GM12878 (cell line): ENCODE measurements around the gene ASB2. TPM values are rescaled to one million over a fixed set of nuclear protein-coding genes. Genes with fewer than 3 reads are reported as not detected.

ENCODE experiments used
- EGR1 ChIP-seq, 2 experiments: IDR thresholded peaks; 1 replicate in 1 of 2; 2 replicates in 1 of 2; pipeline ENCODE4 v1.6.1; 2011 to 2012; ENCODE audit warnings: low read depth in 2 of 2, low read length in 2 of 2, borderline replicate concordance in 1 of 2, mild to moderate bottlenecking in 1 of 2, moderate library complexity in 1 of 2
- KDM1A ChIP-seq: fragments of 200-600 bp; sonication (generic); IDR thresholded peaks from 2 replicates; pipeline ENCODE4 v1.6.1; 2016; ENCODE audit warnings: borderline replicate concordance
- SMARCA5 ChIP-seq: fragments of 450-650 bp; IDR thresholded peaks from 2 replicates; pipeline ENCODE4 v1.6.1; 2017; ENCODE audit warnings: mild to moderate bottlenecking
- STAT3 ChIP-seq: IDR thresholded peaks from 2 replicates; pipeline ENCODE4 v1.6.1; 2011; ENCODE audit warnings: low read depth, low read length, improper control_type of control experiment
- TCF12 ChIP-seq: IDR thresholded peaks from 2 replicates; pipeline ENCODE4 v1.6.1; 2011; ENCODE audit warnings: low read depth, mild to moderate bottlenecking, low read length
- TCF7 ChIP-seq: IDR thresholded peaks from 2 replicates; pipeline ENCODE4 v1.6.1; 2014; ENCODE audit warnings: antibody characterized with exemption, borderline replicate concordance
- polyA plus RNA-seq, 11 experiments: library from polyadenylated mRNA; depleted of rRNA in 4 of 11; unstranded in 6 of 11; stranded (reverse) in 5 of 11; fragments of >200 nt; fragmentation: Nextera tagmentation in 4 of 11; fragmentation: Illumina TruSeq in 1 of 11; extraction: Ambion mirVana in 4 of 11; extraction: Trizol in 1 of 11; gene quantifications; 1 replicate in 1 of 11; 2 replicates in 10 of 11; pipeline versions ENCODE4 v1.2.1 to v1.2.3, GENCODE V29; 2011 to 2016; ENCODE audit warnings: inconsistent platforms in 2 of 11, missing spikeins in 2 of 11, low read depth in 1 of 11
- total RNA-seq, 4 experiments: library from RNA; depleted of rRNA in 3 of 4; stranded (reverse); fragments of >200 nt in 3 of 4; fragmentation: Illumina TruSeq in 1 of 4; extraction: Trizol in 1 of 4; gene quantifications; 2 replicates each; pipeline versions ENCODE4 v1.2.1 to v1.2.3, GENCODE V29; 2013 to 2021
- TF ChIP-seq, protein P1 (sequence below): IDR thresholded peaks from 2 replicates; pipeline ENCODE4 v1.6.1; 2012; ENCODE audit warnings: improper control_type of control experiment, low read depth, low read length; ENCODE audit not compliant: insufficient replicate concordance
- TF ChIP-seq, protein P2 (sequence below): fragments of 450-650 bp; formaldehyde crosslinking; IDR thresholded peaks from 2 replicates; pipeline ENCODE4 v1.4.0; 2022; ENCODE audit warnings: mild to moderate bottlenecking, moderate library complexity
- TF ChIP-seq, protein P3 (sequence below): fragments of 450-650 bp; IDR thresholded peaks from 2 replicates; pipeline ENCODE4 v1.6.1; 2016; ENCODE audit warnings: mild to moderate bottlenecking, moderate library complexity, borderline replicate concordance
- TF ChIP-seq, protein P4 (sequence below): fragments of 150-350 bp; IDR thresholded peaks from 2 replicates; pipeline ENCODE4 v1.6.1; 2014; ENCODE audit warnings: mild to moderate bottlenecking, low read depth, low read length

ASB2 gene
- total and polyA plus RNA-seq, 10 of the 15 experiments (the other 5 are each of a cell fraction or from before 2014, with no cell fraction given), result 3.0 to 54.8 (median 33.5) TPM

DNA sequence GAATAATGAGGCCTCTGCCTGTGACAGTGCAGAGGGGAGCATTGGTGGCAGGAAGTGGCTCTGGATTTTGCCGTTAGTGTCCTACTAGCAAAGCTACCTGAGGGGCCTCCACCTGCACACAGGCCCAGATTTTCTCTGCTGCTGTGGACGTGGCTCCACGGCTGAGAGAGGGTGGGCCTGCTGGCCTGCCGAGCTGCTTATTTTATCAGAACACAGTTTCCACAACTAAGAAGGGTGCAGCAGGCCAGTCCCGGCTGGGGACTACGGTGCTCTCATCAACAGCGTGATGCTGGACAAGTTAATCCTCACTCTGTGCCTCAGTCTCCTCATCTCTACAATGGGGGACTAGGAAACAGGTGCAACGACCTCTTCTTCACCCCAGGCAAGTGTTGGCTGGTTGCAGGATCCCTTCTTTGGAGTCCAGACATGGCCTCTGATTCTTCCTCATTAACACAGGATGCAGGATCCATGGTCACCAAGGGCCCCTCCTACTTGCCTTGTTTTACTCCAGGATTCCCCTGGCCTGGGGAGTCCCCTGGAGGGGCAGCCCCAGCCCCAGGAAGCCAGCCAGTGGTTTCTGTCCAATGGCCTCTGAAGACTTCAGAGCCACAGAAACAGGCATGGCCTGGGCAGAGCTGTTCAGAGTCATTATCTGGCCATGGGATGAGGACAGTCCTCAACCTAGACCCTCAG lies 45.9 kb downstream of the ASB2 start (continued):
- TF ChIP-seq, protein P1, sequence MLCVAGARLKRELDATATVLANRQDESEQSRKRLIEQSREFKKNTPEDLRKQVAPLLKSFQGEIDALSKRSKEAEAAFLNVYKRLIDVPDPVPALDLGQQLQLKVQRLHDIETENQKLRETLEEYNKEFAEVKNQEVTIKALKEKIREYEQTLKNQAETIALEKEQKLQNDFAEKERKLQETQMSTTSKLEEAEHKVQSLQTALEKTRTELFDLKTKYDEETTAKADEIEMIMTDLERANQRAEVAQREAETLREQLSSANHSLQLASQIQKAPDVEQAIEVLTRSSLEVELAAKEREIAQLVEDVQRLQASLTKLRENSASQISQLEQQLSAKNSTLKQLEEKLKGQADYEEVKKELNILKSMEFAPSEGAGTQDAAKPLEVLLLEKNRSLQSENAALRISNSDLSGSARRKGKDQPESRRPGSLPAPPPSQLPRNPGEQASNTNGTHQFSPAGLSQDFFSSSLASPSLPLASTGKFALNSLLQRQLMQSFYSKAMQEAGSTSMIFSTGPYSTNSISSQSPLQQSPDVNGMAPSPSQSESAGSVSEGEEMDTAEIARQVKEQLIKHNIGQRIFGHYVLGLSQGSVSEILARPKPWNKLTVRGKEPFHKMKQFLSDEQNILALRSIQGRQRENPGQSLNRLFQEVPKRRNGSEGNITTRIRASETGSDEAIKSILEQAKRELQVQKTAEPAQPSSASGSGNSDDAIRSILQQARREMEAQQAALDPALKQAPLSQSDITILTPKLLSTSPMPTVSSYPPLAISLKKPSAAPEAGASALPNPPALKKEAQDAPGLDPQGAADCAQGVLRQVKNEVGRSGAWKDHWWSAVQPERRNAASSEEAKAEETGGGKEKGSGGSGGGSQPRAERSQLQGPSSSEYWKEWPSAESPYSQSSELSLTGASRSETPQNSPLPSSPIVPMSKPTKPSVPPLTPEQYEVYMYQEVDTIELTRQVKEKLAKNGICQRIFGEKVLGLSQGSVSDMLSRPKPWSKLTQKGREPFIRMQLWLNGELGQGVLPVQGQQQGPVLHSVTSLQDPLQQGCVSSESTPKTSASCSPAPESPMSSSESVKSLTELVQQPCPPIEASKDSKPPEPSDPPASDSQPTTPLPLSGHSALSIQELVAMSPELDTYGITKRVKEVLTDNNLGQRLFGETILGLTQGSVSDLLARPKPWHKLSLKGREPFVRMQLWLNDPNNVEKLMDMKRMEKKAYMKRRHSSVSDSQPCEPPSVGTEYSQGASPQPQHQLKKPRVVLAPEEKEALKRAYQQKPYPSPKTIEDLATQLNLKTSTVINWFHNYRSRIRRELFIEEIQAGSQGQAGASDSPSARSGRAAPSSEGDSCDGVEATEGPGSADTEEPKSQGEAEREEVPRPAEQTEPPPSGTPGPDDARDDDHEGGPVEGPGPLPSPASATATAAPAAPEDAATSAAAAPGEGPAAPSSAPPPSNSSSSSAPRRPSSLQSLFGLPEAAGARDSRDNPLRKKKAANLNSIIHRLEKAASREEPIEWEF, result no peak
- TF ChIP-seq TCF7 (no peak), KDM1A (no peak), SMARCA5 (no peak), STAT3 (no peak), TCF12 (no peak), EGR1 (IDR thresholded peaks at IDR 0.05; ENCODE audit: borderline replicate concordance in 1 of 2, low read depth in 2 of 2, low read length in 2 of 2) (no peak)
- TF ChIP-seq, protein P2, sequence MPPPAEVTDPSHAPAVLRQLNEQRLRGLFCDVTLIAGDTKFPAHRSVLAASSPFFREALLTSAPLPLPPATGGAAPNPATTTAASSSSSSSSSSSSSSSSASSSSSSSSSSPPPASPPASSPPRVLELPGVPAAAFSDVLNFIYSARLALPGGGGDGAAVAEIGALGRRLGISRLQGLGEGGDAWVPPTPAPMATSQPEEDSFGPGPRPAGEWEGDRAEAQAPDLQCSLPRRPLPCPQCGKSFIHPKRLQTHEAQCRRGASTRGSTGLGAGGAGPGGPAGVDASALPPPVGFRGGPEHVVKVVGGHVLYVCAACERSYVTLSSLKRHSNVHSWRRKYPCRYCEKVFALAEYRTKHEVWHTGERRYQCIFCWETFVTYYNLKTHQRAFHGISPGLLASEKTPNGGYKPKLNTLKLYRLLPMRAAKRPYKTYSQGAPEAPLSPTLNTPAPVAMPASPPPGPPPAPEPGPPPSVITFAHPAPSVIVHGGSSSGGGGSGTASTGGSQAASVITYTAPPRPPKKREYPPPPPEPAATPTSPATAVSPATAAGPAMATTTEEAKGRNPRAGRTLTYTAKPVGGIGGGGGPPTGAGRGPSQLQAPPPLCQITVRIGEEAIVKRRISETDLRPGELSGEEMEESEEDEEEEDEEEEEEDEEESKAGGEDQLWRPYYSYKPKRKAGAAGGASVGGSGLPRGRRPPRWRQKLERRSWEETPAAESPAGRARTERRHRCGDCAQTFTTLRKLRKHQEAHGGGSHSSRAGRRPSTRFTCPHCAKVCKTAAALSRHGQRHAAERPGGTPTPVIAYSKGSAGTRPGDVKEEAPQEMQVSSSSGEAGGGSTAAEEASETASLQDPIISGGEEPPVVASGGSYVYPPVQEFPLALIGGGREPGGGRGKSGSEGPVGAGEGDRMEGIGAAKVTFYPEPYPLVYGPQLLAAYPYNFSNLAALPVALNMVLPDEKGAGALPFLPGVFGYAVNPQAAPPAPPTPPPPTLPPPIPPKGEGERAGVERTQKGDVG, result no peak
- TF ChIP-seq, protein P3, sequence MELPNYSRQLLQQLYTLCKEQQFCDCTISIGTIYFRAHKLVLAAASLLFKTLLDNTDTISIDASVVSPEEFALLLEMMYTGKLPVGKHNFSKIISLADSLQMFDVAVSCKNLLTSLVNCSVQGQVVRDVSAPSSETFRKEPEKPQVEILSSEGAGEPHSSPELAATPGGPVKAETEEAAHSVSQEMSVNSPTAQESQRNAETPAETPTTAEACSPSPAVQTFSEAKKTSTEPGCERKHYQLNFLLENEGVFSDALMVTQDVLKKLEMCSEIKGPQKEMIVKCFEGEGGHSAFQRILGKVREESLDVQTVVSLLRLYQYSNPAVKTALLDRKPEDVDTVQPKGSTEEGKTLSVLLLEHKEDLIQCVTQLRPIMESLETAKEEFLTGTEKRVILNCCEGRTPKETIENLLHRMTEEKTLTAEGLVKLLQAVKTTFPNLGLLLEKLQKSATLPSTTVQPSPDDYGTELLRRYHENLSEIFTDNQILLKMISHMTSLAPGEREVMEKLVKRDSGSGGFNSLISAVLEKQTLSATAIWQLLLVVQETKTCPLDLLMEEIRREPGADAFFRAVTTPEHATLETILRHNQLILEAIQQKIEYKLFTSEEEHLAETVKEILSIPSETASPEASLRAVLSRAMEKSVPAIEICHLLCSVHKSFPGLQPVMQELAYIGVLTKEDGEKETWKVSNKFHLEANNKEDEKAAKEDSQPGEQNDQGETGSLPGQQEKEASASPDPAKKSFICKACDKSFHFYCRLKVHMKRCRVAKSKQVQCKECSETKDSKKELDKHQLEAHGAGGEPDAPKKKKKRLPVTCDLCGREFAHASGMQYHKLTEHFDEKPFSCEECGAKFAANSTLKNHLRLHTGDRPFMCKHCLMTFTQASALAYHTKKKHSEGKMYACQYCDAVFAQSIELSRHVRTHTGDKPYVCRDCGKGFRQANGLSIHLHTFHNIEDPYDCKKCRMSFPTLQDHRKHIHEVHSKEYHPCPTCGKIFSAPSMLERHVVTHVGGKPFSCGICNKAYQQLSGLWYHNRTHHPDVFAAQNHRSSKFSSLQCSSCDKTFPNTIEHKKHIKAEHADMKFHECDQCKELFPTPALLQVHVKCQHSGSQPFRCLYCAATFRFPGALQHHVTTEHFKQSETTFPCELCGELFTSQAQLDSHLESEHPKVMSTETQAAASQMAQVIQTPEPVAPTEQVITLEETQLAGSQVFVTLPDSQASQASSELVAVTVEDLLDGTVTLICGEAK, result no peak
- TF ChIP-seq, protein P4, sequence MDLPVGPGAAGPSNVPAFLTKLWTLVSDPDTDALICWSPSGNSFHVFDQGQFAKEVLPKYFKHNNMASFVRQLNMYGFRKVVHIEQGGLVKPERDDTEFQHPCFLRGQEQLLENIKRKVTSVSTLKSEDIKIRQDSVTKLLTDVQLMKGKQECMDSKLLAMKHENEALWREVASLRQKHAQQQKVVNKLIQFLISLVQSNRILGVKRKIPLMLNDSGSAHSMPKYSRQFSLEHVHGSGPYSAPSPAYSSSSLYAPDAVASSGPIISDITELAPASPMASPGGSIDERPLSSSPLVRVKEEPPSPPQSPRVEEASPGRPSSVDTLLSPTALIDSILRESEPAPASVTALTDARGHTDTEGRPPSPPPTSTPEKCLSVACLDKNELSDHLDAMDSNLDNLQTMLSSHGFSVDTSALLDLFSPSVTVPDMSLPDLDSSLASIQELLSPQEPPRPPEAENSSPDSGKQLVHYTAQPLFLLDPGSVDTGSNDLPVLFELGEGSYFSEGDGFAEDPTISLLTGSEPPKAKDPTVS, result no peak
- TF ChIP-seq, all 136 proteins: peak for 0
